Rectal smooth muscle tissue (tissue), 1 donor: ENCODE measurements around the gene IGFBP7.

Source experiments
- H3K27ac ChIP-seq: one replicate; pipeline ENCODE4 v1.7.0; 2013; ENCODE audit warnings: low read depth, low read length, inconsistent platforms
- H3K27me3 ChIP-seq: one replicate; pipeline ENCODE4 v1.7.0; 2013; ENCODE audit warnings: low read length; ENCODE audit not compliant: control insufficient read depth, insufficient read depth
- H3K36me3 ChIP-seq: one replicate; pipeline ENCODE4 v1.7.0; 2013; ENCODE audit warnings: low read length; ENCODE audit not compliant: control insufficient read depth, insufficient read depth
- H3K4me1 ChIP-seq: one replicate; pipeline ENCODE4 v1.7.0; 2013; ENCODE audit warnings: low read length; ENCODE audit not compliant: control insufficient read depth, insufficient read depth
- H3K4me3 ChIP-seq: one replicate; pipeline ENCODE4 v1.7.0; 2013; ENCODE audit warnings: low read length
- H3K9ac ChIP-seq: one replicate; pipeline ENCODE4 v1.7.0; 2013; ENCODE audit warnings: low read length

Gene IGFBP7

DNA sequence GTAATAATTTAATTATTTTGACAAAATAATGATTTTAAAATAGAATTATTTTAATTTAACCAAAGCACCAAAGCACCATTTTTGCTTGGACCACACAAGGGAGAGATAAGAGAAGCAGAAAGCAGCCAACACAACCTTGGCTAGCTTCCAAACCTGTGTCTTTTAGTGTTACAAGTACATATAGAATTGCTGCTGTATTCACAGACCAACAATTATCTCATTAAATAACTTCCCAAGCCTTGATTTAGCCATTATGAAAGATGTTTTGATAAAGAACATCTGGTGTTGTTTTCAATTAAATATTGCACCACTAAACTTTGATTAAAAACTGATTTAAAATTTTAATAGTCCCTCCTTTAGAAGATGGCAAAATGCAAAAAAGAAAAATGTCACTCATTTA is 14.0 kb upstream of the IGFBP7 start:
- no peaks in the 10 kb centered on the region for H3K36me3 ChIP-seq
- H3K9ac ChIP-seq = no peak overlapping the region
- H3K4me3 ChIP-seq = no peak overlapping the region
- H3K27me3 ChIP-seq = no peaks in the 10 kb centered on the region
- H3K4me1 ChIP-seq = peaks cover 6% of the 10 kb centered on the region
- H3K27ac ChIP-seq = no peak overlapping the region

DNA sequence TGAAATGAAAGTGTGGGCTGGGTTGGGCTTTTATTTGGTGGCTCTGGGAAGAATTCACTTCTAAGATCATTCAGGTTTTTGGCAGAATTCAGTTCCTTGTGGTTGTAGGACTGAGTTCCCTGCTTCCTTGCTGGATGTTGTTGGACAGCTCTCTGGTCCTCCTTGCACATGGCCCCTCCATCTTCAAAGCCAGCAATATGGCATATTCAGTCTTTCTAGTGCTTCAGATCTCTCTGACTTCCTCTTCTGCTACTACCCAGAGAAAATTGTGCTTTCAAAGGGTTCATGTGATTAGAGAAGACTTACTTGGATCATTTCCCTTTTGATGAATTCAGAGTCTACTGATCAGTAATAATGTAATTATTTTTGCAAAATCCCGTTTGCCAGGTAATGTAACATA is 12.8 kb upstream of the IGFBP7 start:
- Histone ChIP-seq H3K4me3 (no peak overlapping the region), H3K36me3 (no peaks in the 10 kb centered on the region), H3K27me3 (no peaks in the 10 kb centered on the region), H3K27ac (no peak overlapping the region), H3K4me1 (peaks cover 6% of the 10 kb centered on the region), H3K9ac (no peak overlapping the region)

DNA sequence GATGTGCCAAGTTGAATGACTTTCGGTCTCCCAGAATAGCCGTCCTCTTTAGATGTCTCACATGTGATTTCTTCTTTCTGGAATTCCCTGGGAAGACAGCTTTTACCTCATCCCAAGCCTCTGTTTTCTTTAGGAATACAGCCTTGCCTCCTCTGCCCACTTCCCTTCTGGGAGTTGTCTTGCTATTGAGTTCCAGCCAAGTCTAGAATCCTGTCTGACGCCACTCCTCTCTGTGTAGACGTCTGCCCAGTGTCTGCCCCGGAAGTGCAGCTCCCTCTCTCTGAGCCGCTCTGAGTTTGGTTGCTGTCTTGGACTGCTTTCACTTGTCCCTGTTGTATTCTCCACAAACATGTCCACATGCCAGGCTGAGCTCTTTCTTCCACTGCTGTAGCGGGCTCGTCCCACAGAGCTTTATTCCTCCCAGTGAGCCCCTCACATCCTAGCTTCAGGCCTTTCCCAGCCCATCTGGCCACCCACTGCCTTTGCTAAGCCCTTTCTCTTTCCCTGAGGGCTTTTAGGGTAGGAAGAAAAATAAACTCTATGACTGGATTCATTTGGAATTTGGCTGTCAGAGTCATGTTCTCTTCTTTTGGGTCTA is 9.0 kb upstream of the IGFBP7 start:
- Histone ChIP-seq H3K27me3 (no peaks in the 10 kb centered on the region), H3K4me3 (peak overlapping the region; percentile 22), H3K4me1 (peaks cover 6% of the 10 kb centered on the region), H3K27ac (peak overlapping the region; percentile 86), H3K36me3 (no peaks in the 10 kb centered on the region), H3K9ac (no peak overlapping the region)

DNA sequence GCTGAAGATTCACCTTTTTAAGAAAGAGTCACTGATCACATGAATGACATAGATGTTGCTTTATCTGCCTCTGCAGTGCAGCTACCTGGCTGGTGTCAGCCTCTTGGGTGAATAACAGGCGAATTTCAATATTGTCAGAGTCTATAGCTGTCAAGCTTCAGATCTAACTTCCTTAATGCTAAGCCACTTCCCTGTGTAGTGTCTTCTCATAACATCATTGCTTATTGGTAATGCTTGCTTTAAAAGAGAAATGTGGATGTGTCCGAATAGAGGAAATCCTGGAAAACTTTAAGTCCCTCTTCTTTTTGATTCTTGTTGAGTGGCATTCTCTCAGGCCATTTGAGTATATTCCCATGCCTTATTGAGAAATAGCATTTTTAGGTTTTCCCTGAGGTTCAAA is 7.3 kb upstream of the IGFBP7 start:
- Histone ChIP-seq H3K27me3 (no peaks in the 10 kb centered on the region), H3K4me1 (peaks cover 6% of the 10 kb centered on the region), H3K27ac (peak overlapping the region; percentile 21), H3K9ac (no peak overlapping the region), H3K36me3 (no peaks in the 10 kb centered on the region), H3K4me3 (no peak overlapping the region)

DNA sequence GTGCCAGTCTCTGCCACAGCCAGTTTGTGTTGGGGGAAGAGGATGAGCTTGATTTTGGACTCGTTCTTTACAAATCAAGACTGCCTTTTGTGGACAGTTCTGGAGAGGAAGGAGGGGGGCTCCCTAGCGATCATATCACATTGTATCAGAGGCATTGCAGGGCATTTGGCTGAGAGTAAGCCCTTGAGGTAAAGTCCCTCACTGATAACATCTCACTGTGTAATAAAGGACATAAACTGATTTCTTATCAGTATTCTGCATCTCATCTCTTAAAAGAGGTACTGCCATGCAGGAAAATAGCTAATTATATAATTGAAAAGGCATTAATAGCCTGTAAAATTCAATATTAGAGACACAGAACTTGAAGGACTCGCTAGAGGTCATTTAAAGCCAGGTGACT is 6.1 kb upstream of the IGFBP7 start:
- Histone ChIP-seq H3K4me3 (no peak overlapping the region), H3K27me3 (no peaks in the 10 kb centered on the region), H3K4me1 (peaks cover 15% of the 10 kb centered on the region), H3K36me3 (no peaks in the 10 kb centered on the region), H3K9ac (no peak overlapping the region), H3K27ac (no peak overlapping the region)

DNA sequence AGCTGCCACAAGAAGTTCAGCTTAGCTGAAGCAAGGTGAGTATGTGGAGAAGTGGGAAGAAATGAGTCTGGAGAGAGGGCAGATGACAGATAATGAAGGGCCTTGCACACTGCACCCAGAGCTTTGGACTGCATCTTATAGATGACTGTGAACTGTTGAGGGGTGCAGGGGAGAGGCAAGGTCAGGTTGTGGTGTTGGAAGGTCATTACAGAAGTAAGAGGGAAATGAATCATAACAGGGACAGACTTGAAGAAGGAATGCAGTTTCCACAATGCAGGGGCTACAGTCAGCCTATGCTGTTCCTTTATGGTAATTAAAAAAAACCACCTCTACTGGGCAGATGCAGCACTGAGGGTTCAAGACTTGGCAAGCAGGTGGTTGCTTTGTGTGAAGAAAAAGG is 4.8 kb upstream of the IGFBP7 start:
- Histone ChIP-seq H3K9ac (no peak overlapping the region), H3K27me3 (no peaks in the 10 kb centered on the region), H3K36me3 (no peaks in the 10 kb centered on the region), H3K4me1 (peaks cover 17% of the 10 kb centered on the region), H3K27ac (no peak overlapping the region), H3K4me3 (no peak overlapping the region)

DNA sequence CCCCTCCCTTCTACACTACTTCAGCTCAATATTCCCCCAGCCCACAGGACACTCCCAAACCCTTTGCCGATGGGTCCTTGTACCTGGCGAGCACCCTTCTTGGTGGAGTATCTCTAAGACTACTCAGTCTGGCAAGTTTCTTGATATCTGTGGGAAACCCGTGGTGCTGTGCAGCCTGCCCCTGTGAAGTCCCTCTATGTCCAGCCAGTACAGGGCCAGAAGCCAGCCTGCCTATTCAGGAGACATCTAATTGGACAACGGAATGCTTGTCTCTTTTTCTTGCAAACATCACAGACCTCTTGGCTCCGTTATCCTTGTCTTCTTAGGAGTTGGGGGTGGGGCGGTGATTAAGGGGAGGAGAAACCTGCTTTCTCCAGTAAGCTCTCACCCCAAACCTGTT is 3.7 kb upstream of the IGFBP7 start:
- peaks cover 10% of the 10 kb centered on the region for H3K4me1 ChIP-seq
- no peak overlapping the region for H3K4me3 ChIP-seq
- H3K36me3 ChIP-seq = no peaks in the 10 kb centered on the region
- H3K27ac ChIP-seq = no peak overlapping the region
- H3K27me3 ChIP-seq = peaks cover 5% of the 10 kb centered on the region
- no peak overlapping the region for H3K9ac ChIP-seq

DNA sequence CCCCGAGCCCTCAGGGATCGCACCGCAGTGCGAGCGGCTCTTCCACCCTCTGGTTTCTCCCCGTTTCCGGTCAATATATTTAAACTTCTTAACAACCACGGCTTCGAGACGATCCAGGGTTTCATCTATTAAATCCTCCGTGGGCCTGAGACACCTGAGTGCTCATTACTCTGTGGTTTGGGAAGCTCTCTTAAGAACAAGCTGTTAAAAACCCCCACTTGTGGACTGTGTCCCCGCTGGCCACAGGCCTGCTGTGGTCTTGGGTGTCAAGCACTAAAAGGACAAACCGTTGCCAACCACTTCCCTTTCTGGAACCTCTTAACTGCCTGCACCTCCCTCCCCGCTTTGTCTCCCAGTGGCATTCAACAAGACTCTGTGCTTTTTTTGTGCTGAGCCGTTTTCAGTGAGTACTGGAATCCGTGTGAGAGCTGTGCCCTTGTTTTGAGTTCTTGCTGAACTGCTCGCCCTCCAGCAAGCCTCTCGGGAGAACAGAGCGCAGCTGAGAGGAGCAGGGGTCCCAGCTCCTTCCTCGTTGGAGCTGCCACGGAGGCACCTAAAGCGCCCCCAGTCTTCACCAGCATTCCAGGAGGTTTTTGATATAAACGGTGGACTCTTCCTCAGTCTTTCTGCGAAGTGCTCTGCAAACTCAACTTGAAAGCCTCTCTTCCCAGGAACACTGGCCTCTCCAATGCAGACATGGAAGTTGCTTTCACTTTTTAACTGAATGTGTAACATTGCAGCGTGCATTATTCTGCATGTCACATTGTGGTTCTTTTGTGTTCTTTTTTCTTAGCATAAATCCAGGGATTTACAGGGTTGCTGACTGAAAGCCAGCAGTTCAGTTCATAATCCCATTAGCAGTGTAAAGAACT is 691 bp upstream of the IGFBP7 start:
- peak overlapping the region; percentile 57 for H3K9ac ChIP-seq
- H3K36me3 ChIP-seq = no peaks in the 10 kb centered on the region
- peaks cover 10% of the 10 kb centered on the region for H3K4me1 ChIP-seq
- peak overlapping the region; percentile 91 for H3K27ac ChIP-seq
- H3K4me3 ChIP-seq = peak overlapping the region; percentile 65
- peaks cover 5% of the 10 kb centered on the region for H3K27me3 ChIP-seq

DNA sequence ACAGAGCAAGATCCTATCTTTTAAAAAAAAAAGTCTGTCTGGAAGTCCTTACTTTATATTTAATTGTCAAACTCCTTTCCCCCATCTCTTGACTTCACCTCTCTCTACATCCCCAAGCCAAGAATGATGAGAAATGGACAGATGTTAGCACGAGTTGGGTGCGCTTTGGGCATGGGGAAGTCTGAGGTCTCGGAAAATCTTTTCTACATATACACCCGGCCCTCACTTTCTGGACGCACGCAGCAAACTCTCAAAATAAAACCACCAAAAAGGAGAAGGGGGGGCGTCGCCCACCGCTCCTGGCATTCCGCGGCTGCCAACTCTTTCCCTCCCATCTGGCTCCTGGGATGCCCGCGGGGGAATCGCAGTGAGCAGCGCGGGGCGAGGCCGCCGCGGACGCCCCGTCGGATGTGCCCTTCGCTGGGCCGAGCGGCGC is 756 bp downstream of the IGFBP7 start:
- peaks cover 14% of the 10 kb centered on the region for H3K4me1 ChIP-seq
- H3K27me3 ChIP-seq = peaks cover 5% of the 10 kb centered on the region
- peak overlapping the region; percentile 85 for H3K4me3 ChIP-seq
- no peaks in the 10 kb centered on the region for H3K36me3 ChIP-seq
- H3K27ac ChIP-seq = peak overlapping the region; percentile 91
- peak overlapping the region; percentile 86 for H3K9ac ChIP-seq

DNA sequence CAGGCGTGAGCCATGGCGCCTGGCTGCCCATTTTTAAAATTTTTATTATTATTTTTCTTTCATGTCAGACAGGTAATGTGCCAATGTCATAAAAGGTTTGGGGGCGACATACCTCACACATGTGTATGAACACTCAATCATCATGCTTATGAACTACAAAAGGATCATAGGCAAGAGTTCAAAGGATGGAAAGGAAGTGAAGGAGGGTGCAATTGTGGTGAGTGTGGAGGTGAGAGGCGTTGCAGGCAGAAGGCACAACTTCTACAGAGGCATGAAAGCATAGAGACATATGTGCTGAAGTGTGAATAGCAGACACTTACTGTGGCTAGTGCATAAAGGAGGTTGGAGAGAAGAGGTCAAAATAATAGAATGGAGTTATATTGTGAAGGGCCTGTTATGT is 4.0 kb downstream of the IGFBP7 start:
- Histone ChIP-seq H3K9ac (no peak overlapping the region), H3K4me1 (peaks cover 29% of the 10 kb centered on the region), H3K27me3 (peaks cover 5% of the 10 kb centered on the region), H3K4me3 (no peak overlapping the region), H3K36me3 (no peaks in the 10 kb centered on the region), H3K27ac (no peak overlapping the region)

DNA sequence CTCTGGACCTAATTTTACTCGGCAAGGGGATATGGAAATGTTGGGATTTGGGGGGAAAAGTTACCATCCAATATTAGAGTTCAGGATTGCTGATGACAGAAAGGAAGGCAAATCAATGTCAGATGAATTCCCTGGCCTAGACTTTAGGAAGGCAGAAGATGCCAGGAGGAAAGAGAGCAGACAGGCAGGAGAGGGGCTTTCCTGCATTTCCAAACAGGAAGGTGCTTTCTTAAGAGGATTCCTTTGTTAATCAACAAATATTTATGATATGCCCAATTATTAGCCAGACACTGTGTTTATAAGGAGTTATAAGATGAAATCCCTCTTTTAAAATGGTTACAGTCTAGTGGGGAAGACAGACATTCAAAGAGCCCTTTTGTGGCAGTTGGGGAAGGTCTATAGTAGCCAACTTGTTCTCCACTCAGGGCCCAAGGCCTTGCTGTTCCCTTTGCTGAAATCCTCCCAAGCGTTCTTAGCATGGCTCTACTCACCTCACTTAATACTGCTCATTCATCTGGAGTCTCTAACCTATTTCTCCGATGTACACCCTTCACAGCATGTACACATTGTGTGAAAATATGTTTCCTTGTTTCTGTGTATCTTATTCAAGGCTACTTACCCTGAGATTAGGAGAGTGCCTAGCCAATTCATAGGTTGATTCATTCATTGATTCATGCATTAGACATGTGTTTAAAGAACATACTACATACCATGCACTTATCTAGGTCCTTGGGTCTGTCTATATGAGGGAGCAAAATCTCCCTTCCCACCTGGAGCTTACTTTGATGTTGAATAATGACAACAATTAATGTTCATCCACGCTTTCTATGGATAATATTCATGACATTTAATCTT is 5.3 kb downstream of the IGFBP7 start:
- Histone ChIP-seq H3K4me1 (peaks cover 34% of the 10 kb centered on the region), H3K27ac (peak overlapping the region; percentile 48), H3K4me3 (no peak overlapping the region), H3K27me3 (peaks cover 5% of the 10 kb centered on the region), H3K9ac (no peak overlapping the region), H3K36me3 (no peaks in the 10 kb centered on the region)

DNA sequence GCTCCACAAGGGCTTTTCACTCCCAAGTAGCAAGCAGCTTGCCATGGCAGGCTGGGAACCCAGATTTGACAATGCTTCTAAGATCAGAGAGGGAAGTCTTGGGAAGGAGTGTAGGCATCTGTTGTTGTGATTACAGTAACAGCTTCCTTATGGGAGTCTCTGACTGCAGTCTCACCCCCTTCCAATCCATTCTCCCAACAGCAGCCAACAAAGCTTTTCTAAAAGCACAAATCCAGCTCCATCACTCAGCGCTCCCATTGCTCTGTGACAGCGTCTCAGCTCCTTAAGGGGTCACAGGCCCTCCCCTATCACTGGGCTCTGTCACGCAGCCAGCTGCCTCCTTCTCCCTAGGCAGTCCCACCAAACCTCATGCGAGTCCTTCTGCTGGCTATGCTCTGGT is 7.1 kb downstream of the IGFBP7 start:
- H3K27ac ChIP-seq = peak overlapping the region; percentile 97
- H3K27me3 ChIP-seq = no peaks in the 10 kb centered on the region
- H3K9ac ChIP-seq = peak overlapping the region; percentile 21
- H3K4me1 ChIP-seq = peaks cover 46% of the 10 kb centered on the region
- H3K4me3 ChIP-seq = peak overlapping the region; percentile 10
- no peaks in the 10 kb centered on the region for H3K36me3 ChIP-seq
